GM18498 (cell line): ENCODE data around the gene TTC33.

Experiments used
- ATAC-seq: cut with Tn5 transposase; IDR thresholded peaks from one replicate; pipeline ENCODE4 v1.9.1; 2021; ENCODE audit warnings: mild to moderate bottlenecking, moderate library complexity; ENCODE audit not compliant: unreplicated experiment

TTC33 gene

GRCh38 chr5:40547994-40548575, 207.7 kb downstream of the TTC33 start:
- no peak for ATAC-seq

DNA sequence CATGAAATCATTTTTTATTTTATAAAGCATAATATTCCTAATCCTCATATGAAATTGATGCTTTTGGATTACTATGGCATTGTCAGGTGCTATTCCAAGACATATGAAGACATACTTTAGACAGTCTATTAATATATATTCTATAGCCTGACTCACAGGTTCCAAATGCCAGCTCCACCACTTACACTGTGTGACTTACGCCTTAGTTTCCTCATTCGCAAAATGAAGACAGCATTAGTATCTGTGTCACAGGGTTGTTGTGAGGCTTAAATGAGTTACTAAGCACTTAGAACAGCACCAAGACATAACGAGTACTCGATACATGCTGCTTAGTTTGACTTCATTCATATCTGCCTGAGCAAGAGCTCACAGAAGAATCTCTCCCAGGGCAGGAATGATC, 208.2 kb downstream of the TTC33 start:
- no peak for ATAC-seq

DNA sequence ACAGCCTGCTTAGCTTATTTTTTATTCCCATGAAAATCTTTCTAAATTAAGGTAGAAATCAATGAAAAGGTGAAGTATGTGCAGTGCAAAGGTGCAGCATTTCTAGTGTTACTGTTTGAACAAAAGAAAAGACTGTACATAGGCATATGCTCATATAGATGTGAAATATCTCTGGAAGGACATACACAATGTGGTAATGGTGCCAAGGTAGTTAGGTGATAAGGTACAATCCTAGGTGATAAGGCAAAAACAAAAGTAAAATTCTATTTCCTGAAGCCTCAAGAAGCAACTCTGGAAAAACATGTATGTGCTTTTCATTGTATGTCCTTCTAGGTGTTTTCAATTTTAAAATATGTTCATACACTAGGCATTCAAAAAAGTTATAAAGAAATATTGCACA, 215.5 kb downstream of the TTC33 start:
- no peak for ATAC-seq

GRCh38 chr5:40524677-40525076, 231.1 kb downstream of the TTC33 start:
- ATAC-seq: no peak

GRCh38 chr5:40521925-40522324, 233.8 kb downstream of the TTC33 start:
- no peak for ATAC-seq

GRCh38 chr5:40521108-40521785, 234.5 kb downstream of the TTC33 start:
- ATAC-seq: no peak

DNA sequence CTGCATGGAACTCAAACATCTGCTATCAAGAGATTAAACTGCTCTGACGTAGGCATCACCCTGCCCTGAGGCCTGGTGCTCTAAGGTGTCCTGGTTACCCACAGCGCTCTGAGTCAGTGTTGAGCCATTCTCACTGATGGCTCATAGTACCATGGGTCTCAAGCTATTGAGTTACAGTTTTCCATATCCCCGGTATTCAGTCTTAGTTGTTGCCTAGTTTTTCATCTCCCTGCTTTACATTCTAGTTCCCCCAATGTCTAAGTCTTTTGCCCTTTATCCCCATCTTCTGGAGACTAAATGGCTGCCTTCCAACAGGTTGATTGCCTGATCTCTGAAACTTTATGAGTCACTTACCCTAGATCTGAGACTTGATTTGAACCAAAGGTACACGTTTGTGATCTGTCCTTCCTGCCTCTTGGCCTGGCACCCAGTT, 237.3 kb downstream of the TTC33 start:
- ATAC-seq: no peak

GRCh38 chr5:40515476-40515875, 240.3 kb downstream of the TTC33 start:
- ATAC-seq: no peak

- no peak for ATAC-seq
These were observed 240.8 kb downstream of the TTC33 start for GRCh38 chr5:40514976-40515375.

- ATAC-seq: no peak
These were observed 244.0 kb downstream of the TTC33 start for GRCh38 chr5:40511801-40512200.

DNA sequence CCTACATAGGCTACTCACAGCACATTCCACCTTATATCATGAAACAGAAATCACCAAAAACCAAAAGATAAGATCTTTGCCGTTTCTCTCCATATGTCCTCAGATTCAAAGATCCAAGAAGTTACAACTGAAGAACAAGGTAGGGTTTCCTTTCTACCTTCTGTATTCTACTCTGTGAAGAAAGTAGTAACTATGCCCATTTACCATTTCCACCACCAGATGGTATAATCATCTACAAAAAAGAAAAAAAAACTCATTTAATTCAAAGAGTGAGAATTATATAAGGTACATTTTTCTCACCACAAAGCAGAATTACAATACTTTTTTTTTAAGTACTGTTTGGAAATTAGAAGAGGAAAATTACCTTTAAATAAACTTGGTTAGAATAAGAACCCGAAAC, 248.7 kb downstream of the TTC33 start:
- ATAC-seq: no peak

GRCh38 chr5:40505031-40505430, 250.7 kb downstream of the TTC33 start:
- ATAC-seq: no peak

DNA sequence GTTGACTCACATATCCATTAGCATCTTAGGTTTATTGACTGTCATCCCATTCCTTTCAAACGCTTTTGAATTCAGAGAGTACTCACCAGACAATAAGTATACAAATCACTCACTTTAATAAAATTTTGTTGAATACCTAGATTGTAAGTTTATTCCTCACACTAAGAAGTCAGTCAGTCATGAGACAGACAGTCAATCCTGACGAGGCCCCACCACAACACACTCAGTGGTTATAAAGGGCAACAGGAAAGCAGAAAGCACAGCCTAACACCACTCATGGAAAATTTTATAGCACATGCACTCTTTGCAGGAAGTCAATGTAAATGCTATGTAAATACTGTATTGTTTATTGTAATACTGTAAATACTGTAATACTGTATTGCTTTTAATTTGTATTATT, 252.3 kb downstream of the TTC33 start:
- no peak for ATAC-seq

GRCh38 chr5:40502736-40503135, 253.0 kb downstream of the TTC33 start:
- peak; percentile 79 for ATAC-seq

DNA sequence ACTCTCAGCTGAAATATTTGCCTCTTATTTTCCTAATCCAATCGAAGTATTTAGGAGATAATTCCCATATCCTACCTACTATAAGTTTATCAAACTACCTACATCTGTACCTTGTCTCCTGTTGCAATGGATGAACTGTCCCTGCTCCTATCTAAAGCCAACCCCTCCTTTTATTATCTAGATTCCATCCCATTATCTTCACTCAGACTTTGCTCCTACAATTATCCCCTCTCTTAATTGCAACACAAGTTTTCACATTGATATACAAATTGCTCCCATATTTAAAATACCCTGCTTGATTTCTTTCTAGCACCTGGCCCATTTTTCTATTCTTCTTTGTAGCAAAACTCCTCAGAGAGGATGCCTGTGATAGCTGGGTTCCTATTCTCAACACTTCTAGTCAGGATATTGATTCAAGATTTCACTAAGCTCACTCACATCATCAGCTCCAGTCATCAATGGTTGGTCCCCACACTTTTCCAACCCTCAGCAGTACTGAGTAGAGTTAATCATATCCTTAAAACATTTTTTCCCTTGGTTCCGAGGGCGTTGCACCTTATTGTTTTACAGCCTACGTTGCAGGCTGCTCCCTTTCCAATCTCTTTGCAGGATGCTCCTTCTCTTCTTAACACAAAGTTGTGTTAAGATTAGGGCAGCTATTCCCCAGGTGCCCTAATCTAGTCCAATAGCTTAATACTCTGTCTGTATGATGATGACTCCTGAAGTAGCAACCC, 253.9 kb downstream of the TTC33 start:
- ATAC-seq: no peak

GRCh38 chr5:40499518-40500273, 256.1 kb downstream of the TTC33 start:
- ATAC-seq: no peak

- ATAC-seq: no peak
These were observed 256.8 kb downstream of the TTC33 start for GRCh38 chr5:40499007-40499406.

DNA sequence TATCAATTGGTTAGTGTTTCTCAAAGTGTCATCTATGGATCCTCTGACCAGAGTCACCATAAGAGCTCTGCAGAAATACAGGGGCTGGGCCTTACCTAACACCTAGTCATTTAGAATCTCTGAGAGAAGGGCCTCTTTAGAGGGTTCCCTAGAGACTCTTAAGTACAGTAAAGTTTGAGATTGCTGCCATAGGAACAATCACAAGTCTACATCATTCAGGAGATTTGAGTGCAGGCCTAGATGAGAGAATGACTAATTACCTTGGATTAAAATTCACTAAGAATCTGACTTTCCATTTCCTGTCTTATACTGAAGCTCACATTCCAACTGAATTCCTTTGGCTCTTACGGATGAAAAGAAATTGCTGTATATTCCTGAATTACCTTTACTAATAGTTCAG, 258.2 kb downstream of the TTC33 start:
- no peak for ATAC-seq

DNA sequence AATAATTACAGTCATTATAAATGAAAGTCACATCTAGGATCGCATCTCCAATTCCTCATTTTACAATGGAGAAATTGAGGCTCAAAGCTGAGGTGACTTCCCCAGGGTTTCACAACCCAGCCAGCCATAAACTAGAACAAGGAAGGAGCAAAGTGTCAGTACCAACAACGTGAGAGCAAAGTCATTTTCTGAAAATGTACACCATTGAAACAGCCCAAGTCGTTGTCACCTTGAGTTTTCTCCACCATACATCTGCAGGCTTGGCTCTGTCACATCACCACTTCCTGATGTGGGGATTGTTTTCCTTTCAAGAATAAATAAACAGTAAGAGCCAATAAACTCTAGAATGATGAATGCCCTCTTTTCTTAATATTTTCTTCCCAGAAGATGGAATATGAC, 260.5 kb downstream of the TTC33 start:
- ATAC-seq: no peak

DNA sequence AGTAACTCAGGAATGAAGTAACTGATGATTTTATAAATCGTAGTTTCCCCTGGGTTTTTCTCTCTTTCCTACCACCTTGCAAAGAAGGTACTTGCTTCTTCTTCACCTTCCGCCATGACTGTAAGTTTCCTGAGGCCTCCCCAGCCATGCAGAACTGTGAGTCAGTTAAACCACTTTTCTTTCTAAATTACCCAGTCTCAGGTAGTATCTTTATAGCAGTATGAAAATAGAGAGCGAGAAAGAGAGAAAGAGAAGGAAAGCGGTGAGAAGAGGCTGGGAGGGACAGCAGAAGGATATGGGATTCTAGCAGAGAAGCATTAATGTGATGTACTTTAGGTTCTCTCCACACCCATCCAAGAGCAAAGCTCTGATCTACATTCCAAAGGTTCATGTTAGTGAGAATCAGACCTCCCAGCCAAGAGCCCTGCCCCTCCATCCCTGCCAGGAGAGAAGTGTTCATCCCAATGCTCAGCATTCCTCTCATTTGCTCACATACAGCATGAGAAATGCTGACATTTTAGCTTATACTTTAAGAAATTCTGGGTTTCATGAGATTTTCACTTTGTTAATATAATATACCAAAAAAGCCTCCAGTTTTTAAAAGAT, 261.0 kb downstream of the TTC33 start:
- ATAC-seq: no peak

GRCh38 chr5:40492056-40492455, 263.7 kb downstream of the TTC33 start:
- no peak for ATAC-seq
